Activated naive CD8-positive, alpha-beta T cell treated with anti-CD3 and anti-CD28 coated beads, Interleukin-2, amount 10 ng/mL, durations not matched to agents 7 days and 5 days (primary cell): Measurements from ENCODE around the gene ADK. TPM values are rescaled to one million over a fixed set of nuclear protein-coding genes. Genes with fewer than 3 reads are reported as not detected.

ENCODE experiments used
- ATAC-seq: fragments of 150-1000 bp; cut with Tn5 transposase; one replicate; pipeline ENCODE4 v1.10.0; 2021; ENCODE audit warnings: low read depth, moderate library complexity
- POLR2A ChIA-PET: fragments of 350-600 bp; sonication (Branson Sonifier 250); formaldehyde crosslinking; loops from one replicate; lab custom pipeline; 2021; ENCODE audit warnings: antibody characterized with exemption; lab: Charles Lee
- DNase-seq: peaks from one replicate; pipeline ENCODE4 v3.0.0; 2021
- H3K27ac Mint-ChIP-seq: one replicate; pipeline ENCODE4 v1.8.0; 2022; ENCODE audit warnings: mild to moderate bottlenecking, mixed read lengths
- H3K27me3 Mint-ChIP-seq: one replicate; pipeline ENCODE4 v1.8.0; 2022; ENCODE audit warnings: mild to moderate bottlenecking, moderate library complexity, mixed read lengths
- H3K36me3 Mint-ChIP-seq: one replicate; pipeline ENCODE4 v1.8.0; 2021; ENCODE audit warnings: mild to moderate bottlenecking, mixed read lengths
- H3K4me1 Mint-ChIP-seq: one replicate; pipeline ENCODE4 v1.8.0; 2021; ENCODE audit warnings: mixed read lengths
- H3K4me3 Mint-ChIP-seq: one replicate; pipeline ENCODE4 v1.8.0; 2022; ENCODE audit warnings: mild to moderate bottlenecking, moderate library complexity, mixed read lengths
- H3K9me3 Mint-ChIP-seq: one replicate; pipeline ENCODE4 v1.8.0; 2021; ENCODE audit warnings: mixed read lengths
- total RNA-seq, 2 experiments: library from RNA; stranded (reverse); gene quantifications; one replicate each; pipeline ENCODE4 v1.2.3, GENCODE V29; 2021

ADK gene
- total RNA-seq, 2 experiments from 2014 or later = 31.6 to 37.9 TPM

DNA sequence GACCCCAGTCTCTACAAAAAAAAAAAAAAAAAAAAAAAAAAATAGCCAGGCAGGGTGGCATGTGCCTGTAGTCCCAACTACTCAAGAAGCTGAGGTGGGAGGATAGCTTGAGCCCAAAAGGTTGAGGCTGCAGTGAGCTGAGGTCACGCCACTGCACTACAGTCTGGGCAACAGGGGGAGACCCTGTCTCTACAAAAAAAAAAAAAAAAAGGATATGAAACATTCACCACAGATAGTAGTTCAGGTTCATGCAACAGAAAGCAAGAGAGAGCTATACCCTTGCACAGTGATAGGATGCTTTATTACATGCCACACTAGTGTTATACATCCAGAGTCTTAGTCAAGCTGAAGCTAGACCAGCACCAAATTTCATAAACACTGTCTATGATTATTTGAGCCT lies 526.9 kb downstream of the ADK start:
- Mint-ChIP-seq H3K36me3 (peaks cover 32% of the 10 kb centered on the region), H3K4me3 (no peak overlapping the region), H3K9me3 (peaks cover 4% of the 10 kb centered on the region), H3K4me1 (peaks cover 6% of the 10 kb centered on the region), H3K27ac (no peak overlapping the region), H3K27me3 (no peaks in the 10 kb centered on the region)
- DNase-seq (no peak), ATAC-seq (no peak)
- POLR2A ChIA-PET = no interaction called here

DNA sequence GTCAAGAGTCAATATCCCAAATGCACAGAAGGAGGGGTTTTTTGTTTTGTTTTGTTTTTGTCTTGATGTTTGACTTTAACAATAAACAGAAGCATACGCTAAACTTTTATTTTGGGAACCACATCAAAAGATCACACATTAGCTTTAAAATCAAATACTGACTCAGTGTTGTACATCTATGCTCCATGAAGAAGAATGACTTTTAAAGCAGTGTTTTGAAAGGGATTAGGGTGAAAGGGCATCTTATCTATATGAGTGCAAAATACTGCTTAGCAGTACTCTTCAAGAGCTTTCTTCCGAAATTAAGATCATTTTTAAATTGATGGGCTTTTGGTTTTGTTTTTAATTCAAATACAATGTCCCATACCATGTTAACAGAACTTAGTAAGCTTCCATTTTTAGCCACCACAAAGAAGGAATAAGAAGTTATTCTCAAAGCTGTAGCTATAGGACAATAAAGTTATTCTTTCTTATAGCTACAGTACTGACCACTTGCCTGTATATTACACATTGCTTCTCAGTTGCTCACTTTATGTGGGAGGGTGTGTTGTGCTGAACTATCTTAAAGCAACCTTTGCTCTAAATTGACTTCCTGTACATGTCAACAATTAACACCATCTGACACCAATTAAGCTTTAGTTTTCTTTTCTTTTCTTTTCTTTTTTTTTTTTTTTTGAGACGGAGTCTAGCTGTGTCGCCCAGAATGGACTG lies 531.1 kb downstream of the ADK start:
- peaks cover 2% of the 10 kb centered on the region for H3K9me3 Mint-ChIP-seq
- H3K4me3 Mint-ChIP-seq = no peak overlapping the region
- H3K36me3 Mint-ChIP-seq = peaks cover 13% of the 10 kb centered on the region
- no peaks in the 10 kb centered on the region for H3K27me3 Mint-ChIP-seq
- POLR2A ChIA-PET = interaction anchor here (0.7 kb wide), 2 partner anchors 55 to 312 kb away, joined by 3 read pairs; no protein-coding TSS in a partner anchor
- ATAC-seq (no peak), DNase-seq (no peak)
- no peak overlapping the region for H3K27ac Mint-ChIP-seq
- peaks cover 6% of the 10 kb centered on the region for H3K4me1 Mint-ChIP-seq

DNA sequence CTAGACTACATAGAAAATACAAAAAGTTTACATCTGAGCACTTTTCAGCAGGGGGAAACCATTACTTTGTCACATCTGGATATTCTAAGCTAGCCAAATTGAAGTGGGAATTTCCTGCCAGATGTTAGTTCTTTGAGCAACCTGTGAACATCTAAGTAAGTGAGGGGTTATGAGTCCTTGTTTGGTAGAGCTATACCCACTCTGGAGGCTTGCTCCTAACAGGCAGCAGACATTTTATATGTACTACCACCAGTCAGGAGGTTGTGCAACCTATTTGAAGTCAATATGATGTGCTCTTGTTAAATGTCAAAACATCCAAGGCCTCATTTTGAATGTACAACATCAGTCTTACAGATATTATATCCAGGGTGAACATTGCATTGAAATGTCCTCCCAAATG lies 532.0 kb downstream of the ADK start:
- no peaks in the 10 kb centered on the region for H3K27me3 Mint-ChIP-seq
- peaks cover 2% of the 10 kb centered on the region for H3K9me3 Mint-ChIP-seq
- DNase-seq (no peak), ATAC-seq (no peak)
- no peak overlapping the region for H3K4me3 Mint-ChIP-seq
- no peak overlapping the region for H3K27ac Mint-ChIP-seq
- POLR2A ChIA-PET = interaction anchor here (0.7 kb wide), 1 partner anchor 56 kb away, joined by 3 read pairs; no protein-coding TSS in a partner anchor
- peaks cover 20% of the 10 kb centered on the region for H3K36me3 Mint-ChIP-seq
- H3K4me1 Mint-ChIP-seq = peaks cover 3% of the 10 kb centered on the region

DNA sequence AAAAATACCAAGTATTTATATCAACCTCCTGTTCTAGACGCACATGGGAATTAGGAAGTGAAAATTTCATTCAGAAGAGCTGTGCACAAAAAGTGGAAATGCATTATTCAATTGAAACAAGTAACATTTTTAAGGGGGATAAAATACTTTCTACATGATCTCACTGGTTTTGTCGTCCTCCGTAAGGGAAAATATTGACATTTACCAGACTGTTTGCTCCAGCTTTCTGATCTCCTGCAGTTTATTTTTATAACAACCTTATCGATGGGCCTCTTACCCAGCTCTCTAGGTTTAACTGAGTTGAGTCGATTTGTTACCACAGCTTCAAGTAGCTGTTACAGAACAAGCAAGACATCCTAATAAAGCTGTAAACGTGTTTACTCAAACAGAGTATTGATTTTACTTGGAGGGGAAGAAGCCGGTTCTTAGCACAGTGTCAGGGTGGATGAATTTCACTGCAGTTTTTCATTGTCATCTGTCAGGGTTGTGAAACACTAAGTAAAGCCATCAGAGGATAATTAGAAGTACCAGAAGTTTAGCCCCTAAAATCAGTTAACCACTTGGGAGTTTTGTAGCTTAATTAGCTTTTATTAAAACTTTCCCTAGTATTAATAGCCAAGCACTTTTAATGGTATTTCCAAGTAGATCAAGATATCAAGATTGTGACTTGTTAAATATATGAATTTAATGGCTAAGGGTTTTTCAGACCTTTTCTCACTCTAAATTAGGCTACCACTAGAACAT lies 532.8 kb downstream of the ADK start:
- POLR2A ChIA-PET = interaction anchor here (0.5 kb wide), 1 partner anchor 507 kb away, joined by 3 read pairs; no protein-coding TSS in a partner anchor
- H3K9me3 Mint-ChIP-seq = peaks cover 2% of the 10 kb centered on the region

DNA sequence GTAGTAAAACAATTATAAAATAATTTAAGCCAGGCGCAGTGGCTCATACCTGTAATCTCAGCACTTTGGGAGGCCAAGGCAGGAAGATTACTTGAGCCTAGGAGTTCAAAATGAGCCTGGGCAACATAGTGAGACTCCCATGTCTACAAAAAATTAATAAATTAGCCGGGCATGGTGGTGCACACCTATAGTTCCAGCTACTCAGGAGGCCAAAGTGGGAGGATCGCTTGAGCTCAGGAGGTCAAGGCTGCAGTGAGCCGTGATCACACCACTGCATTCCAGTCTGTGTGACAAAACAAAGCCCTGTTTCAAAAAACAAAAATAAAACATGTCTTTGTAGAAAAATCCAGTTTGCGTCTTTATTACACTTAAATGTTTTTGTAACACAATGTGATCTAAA lies 533.4 kb downstream of the ADK start:
- no peak overlapping the region for H3K4me3 Mint-ChIP-seq
- peaks cover 3% of the 10 kb centered on the region for H3K4me1 Mint-ChIP-seq
- POLR2A ChIA-PET = interaction anchor here (0.5 kb wide), 1 partner anchor 507 kb away, joined by 3 read pairs; no protein-coding TSS in a partner anchor
- DNase-seq = no peak
- peaks cover 2% of the 10 kb centered on the region for H3K9me3 Mint-ChIP-seq
- ATAC-seq = no peak
- no peak overlapping the region for H3K27ac Mint-ChIP-seq
- H3K27me3 Mint-ChIP-seq = no peaks in the 10 kb centered on the region
- peaks cover 22% of the 10 kb centered on the region for H3K36me3 Mint-ChIP-seq

More for the DNA sequence above, 532.8 kb downstream of the ADK start:
- Mint-ChIP-seq H3K27me3 (no peaks in the 10 kb centered on the region), H3K36me3 (peaks cover 20% of the 10 kb centered on the region), H3K27ac (no peak overlapping the region), H3K4me3 (no peak overlapping the region), H3K4me1 (peaks cover 3% of the 10 kb centered on the region)
- ATAC-seq (no peak), DNase-seq (no peak)

DNA sequence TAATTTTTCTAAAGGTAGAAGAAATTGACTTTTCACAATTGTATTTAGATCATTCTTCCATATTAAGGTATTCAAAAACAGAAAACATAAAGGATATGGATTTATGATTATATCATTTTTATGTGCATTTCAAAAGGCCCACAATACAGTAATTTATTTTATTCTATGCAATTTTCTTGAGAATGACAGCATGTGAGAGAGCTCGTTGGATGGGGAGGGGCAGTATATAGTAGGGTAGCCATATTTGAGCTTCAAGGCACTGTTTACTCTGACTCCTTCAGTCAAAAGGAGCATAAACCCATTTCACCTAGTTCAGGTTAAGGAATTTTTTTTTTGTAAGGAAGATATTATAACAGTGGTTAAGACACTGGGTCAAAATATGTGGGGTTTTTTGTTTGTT lies 534.5 kb downstream of the ADK start:
- H3K4me1 Mint-ChIP-seq = peaks cover 3% of the 10 kb centered on the region
- POLR2A ChIA-PET = no interaction called here
- no peaks in the 10 kb centered on the region for H3K27me3 Mint-ChIP-seq
- H3K27ac Mint-ChIP-seq = no peak overlapping the region
- H3K36me3 Mint-ChIP-seq = peaks cover 23% of the 10 kb centered on the region
- no peak overlapping the region for H3K4me3 Mint-ChIP-seq
- DNase-seq = no peak
- no peak for ATAC-seq
- peaks cover 2% of the 10 kb centered on the region for H3K9me3 Mint-ChIP-seq

DNA sequence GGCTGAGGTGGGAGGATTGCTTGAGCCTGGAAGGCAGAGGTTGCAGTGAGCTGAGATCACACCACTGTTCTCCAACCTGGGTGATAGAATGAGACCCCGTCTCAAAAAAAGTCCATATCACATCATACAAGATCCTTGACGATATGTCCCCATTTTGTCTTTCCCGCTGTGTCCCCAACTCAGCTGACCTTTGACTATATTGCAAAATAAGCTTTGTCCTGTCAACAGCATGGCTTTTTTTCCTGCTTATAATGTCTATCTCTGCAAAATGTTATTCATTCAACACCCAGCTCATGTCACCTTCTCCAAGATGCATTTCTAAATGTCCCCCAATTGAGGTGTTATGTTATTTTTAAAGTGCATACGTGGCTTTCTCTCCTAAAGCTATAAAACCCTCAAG lies 539.4 kb downstream of the ADK start:
- Mint-ChIP-seq H3K4me3 (no peak overlapping the region), H3K4me1 (no peaks in the 10 kb centered on the region), H3K36me3 (peaks cover 12% of the 10 kb centered on the region), H3K27ac (no peak overlapping the region), H3K27me3 (no peaks in the 10 kb centered on the region), H3K9me3 (no peaks in the 10 kb centered on the region)
- POLR2A ChIA-PET = no interaction called here
- ATAC-seq (no peak), DNase-seq (no peak)

DNA sequence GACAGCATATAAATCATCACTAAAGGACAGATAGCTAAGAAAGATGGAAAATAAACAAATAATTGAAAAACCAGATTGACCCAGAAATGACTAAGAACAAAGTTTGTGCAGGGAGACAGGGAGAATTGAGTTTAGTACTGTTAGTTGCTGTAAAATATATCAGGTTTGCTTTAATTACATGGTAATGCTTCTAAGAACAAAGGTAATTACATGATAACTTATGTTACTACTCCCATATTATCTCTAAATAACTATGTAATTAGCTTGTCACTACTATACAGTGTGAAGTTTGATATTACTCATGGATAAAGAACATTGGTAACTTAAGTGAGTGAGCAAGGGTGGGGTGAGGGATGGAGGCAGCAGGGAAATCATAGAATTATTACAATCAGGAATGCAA lies 540.1 kb downstream of the ADK start:
- no peak overlapping the region for H3K27ac Mint-ChIP-seq
- H3K4me3 Mint-ChIP-seq = no peak overlapping the region
- no peak for DNase-seq
- no peak for ATAC-seq
- H3K36me3 Mint-ChIP-seq = peaks cover 12% of the 10 kb centered on the region
- POLR2A ChIA-PET = no interaction called here
- no peaks in the 10 kb centered on the region for H3K27me3 Mint-ChIP-seq
- H3K9me3 Mint-ChIP-seq = no peaks in the 10 kb centered on the region
- no peaks in the 10 kb centered on the region for H3K4me1 Mint-ChIP-seq

DNA sequence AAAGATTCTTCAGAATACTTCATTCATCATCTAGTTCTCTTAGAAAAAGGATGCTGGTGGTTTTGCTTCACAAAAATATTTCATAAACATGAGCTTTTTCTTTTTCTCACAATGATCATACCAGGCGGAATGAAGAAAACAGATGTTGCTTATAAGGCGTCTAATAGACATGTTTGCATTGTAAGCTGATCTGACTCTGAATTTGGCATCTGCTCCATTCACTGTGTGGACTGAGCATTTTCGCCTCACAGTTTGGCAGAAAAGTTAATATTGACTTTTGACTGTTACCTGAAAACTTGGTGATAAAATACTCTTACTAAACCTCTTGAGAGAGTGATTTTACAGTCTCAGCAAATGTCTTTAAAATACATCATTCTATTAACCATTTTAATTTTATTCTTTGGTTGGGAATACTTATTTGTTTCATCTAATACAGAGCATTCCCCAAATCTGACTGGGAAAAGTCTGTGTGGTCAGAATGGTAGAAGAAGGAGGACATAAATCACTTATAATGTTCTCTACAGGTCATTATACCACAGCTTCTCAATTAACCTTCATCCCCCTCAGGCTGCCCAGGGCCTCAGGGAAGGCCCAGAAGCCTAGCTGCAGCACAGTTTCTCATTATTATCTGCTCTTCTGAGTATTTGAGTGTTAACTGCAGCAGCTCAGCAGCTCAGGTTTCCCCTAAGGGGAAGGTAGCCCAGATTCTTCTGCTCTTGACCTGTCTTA lies 553.8 kb downstream of the ADK start:
- ATAC-seq (no peak), DNase-seq (no peak)
- H3K27ac Mint-ChIP-seq = no peak overlapping the region
- POLR2A ChIA-PET = interaction anchor here (0.6 kb wide), 1 partner anchor 11 kb away, joined by 4 read pairs; no protein-coding TSS in a partner anchor
- no peaks in the 10 kb centered on the region for H3K27me3 Mint-ChIP-seq
- no peaks in the 10 kb centered on the region for H3K4me1 Mint-ChIP-seq
- peaks cover 14% of the 10 kb centered on the region for H3K36me3 Mint-ChIP-seq
- no peak overlapping the region for H3K4me3 Mint-ChIP-seq
- peaks cover 2% of the 10 kb centered on the region for H3K9me3 Mint-ChIP-seq

DNA sequence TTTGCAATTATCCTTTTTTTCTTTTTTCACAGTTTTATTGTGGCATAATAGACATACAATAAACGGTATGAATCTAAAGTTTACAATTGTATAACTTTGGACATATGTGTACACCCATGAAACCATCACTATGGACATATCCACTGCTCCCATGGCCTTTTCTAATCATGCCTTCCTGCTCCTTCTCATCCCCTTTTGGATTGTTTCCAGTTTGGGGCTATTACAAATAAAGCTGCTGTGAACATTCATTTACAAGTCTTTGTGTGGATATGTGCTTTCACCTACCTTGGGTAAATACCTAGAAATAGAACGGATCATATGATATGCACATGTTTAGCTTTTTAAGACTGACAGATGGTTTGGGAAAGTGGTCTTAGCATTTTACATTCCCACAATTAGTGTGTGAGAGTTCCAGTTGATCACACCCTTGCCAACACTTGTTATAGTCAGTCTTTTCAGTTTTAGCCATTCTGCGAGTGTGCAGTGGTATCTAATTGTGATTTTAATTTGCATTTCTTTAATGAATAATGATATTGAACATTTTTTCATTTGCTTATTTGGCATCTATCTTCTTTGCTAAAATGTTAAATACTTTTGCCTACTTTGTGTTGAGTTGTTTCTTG lies 554.4 kb downstream of the ADK start:
- Mint-ChIP-seq H3K27me3 (no peaks in the 10 kb centered on the region), H3K4me3 (no peak overlapping the region), H3K4me1 (no peaks in the 10 kb centered on the region), H3K27ac (no peak overlapping the region), H3K9me3 (peaks cover 2% of the 10 kb centered on the region), H3K36me3 (peaks cover 17% of the 10 kb centered on the region)
- DNase-seq = no peak
- POLR2A ChIA-PET = no interaction called here
- ATAC-seq = no peak

DNA sequence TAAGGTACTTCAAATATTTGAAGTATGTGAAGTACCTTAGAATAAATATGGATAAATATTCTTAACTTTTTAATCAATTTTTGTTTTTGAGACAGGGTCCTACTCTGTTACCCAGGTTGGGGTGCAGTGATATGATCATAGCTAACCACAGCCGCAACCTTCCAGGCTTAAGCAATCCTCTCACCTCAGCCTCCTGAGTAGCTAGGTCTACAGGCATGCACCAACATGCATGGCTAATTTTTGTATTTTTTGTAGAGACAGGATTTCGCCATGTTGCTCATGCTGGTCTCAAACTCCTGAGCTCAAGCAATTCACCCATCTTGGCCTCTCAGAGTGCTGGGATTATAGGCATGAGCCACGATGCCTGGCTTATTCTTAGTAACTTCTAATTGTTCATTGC lies 555.9 kb downstream of the ADK start:
- POLR2A ChIA-PET = no interaction called here
- Mint-ChIP-seq H3K4me3 (no peak overlapping the region), H3K27me3 (no peaks in the 10 kb centered on the region), H3K36me3 (peaks cover 16% of the 10 kb centered on the region), H3K9me3 (peaks cover 2% of the 10 kb centered on the region), H3K4me1 (no peaks in the 10 kb centered on the region), H3K27ac (no peak overlapping the region)
- ATAC-seq = no peak
- no peak for DNase-seq

DNA sequence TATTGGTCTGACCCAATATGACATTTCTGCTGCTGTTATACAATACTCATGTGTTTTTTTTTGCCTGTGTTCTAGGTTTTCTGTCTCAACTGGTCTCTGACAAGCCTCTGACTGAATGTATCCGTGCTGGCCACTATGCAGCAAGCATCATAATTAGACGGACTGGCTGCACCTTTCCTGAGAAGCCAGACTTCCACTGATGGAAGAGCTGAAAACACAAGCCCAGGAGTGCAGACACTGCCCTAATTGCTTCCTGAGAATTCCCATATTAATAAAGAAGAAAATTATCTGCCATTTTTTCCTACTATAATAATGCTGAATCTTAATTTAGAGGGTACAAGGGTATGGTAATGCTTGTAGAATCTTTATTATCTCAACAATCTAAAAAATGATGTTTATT lies 557.2 kb downstream of the ADK start:
- Mint-ChIP-seq H3K27ac (no peak overlapping the region), H3K9me3 (peaks cover 2% of the 10 kb centered on the region), H3K27me3 (no peaks in the 10 kb centered on the region), H3K36me3 (peaks cover 11% of the 10 kb centered on the region), H3K4me1 (no peaks in the 10 kb centered on the region), H3K4me3 (no peak overlapping the region)
- POLR2A ChIA-PET = interaction anchor here (0.6 kb wide), 1 partner anchor 301 kb away, joined by 4 read pairs; no protein-coding TSS in a partner anchor
- DNase-seq = no peak
- no peak for ATAC-seq

DNA sequence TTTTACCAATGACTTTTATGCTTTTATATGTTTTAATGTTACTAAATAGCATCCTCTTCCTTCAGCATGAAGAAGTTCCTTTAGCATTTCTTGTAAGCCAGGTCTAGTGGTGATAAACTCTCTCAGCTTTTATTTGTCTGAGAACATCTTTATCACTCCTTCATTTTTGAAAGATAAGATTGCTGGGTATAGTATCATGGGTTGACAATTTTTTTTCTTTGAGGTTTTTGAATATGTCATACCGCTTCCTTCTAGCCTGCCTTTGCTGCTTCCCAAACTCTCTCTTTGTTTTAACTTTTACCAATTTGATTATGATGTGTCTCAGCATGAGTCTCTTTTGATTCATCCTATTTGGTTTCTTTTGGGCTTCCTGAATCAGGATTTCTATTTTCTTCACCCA lies 567.2 kb downstream of the ADK start:
- H3K4me1 Mint-ChIP-seq = peaks cover 4% of the 10 kb centered on the region
- no peak overlapping the region for H3K27ac Mint-ChIP-seq
- H3K9me3 Mint-ChIP-seq = peaks cover 32% of the 10 kb centered on the region
- POLR2A ChIA-PET = no interaction called here
- H3K4me3 Mint-ChIP-seq = no peak overlapping the region
- H3K36me3 Mint-ChIP-seq = peaks cover 44% of the 10 kb centered on the region
- no peak for ATAC-seq
- DNase-seq = no peak
- H3K27me3 Mint-ChIP-seq = peaks cover 2% of the 10 kb centered on the region
